Hepatocyte (in vitro differentiated cells): ENCODE results near the gene ZSCAN21. TPM values are rescaled to one million over a fixed set of nuclear protein-coding genes. Genes with fewer than 3 reads are reported as not detected.

Experiments
- DNase-seq: peaks from one replicate; pipeline ENCODE4 v3.0.0-alpha.2; 2016; ENCODE audit warnings: low spot score
- H2AFZ ChIP-seq: fragments of 200-600 bp; sonication (generic); 2 replicates; pipeline ENCODE4 v1.6.0; 2016; ENCODE audit warnings: antibody characterized with exemption, mild to moderate bottlenecking
- H3K27ac ChIP-seq: fragments of 200-600 bp; sonication (generic); 2 replicates; pipeline ENCODE4 v1.5.1; 2016; ENCODE audit warnings: mild to moderate bottlenecking
- H3K27me3 ChIP-seq: fragments of 200-600 bp; sonication (generic); 2 replicates; pipeline ENCODE4 v1.6.1; 2016
- H3K36me3 ChIP-seq: fragments of 200-600 bp; sonication (generic); replicated peaks from 2 replicates; pipeline ENCODE4 v1.5.1; 2016; ENCODE audit warnings: low read depth; ENCODE audit not compliant: insufficient read depth
- H3K4me1 ChIP-seq: fragments of 200-600 bp; sonication (generic); 2 replicates; pipeline ENCODE4 v1.5.1; 2016; ENCODE audit warnings: mild to moderate bottlenecking, moderate library complexity; ENCODE audit not compliant: insufficient read depth
- H3K4me2 ChIP-seq: fragments of 200-600 bp; sonication (generic); 2 replicates; pipeline ENCODE4 v1.6.0; 2016
- H3K4me3 ChIP-seq: fragments of 200-600 bp; sonication (generic); 2 replicates; pipeline ENCODE4 v1.5.1; 2016; ENCODE audit warnings: mild to moderate bottlenecking
- H3K79me2 ChIP-seq: fragments of 200-600 bp; sonication (generic); 2 replicates; pipeline ENCODE4 v1.6.0; 2017; ENCODE audit warnings: mild to moderate bottlenecking
- H3K9me2 ChIP-seq: fragments of 200-600 bp; sonication (generic); replicated peaks from 2 replicates; pipeline ENCODE4 v1.6.0; 2017; ENCODE audit warnings: mild to moderate bottlenecking; ENCODE audit not compliant: insufficient read depth
- H3K9me3 ChIP-seq: fragments of 200-600 bp; sonication (generic); 2 replicates; pipeline ENCODE4 v1.5.1; 2016; ENCODE audit warnings: low read depth, mild to moderate bottlenecking
- H4K20me1 ChIP-seq: fragments of 200-600 bp; sonication (generic); 2 replicates; pipeline ENCODE4 v1.6.0; 2016; ENCODE audit warnings: mild to moderate bottlenecking; ENCODE audit not compliant: insufficient read depth, poor library complexity, severe bottlenecking
- EZH2 ChIP-seq: fragments of 200-600 bp; sonication (generic); IDR thresholded peaks from 2 replicates; pipeline ENCODE4 v1.6.1; 2016; ENCODE audit warnings: antibody characterized with exemption, mild to moderate bottlenecking, borderline replicate concordance
- EZH2phosphoT487 ChIP-seq: fragments of 200-600 bp; sonication (generic); IDR thresholded peaks from one replicate; pipeline ENCODE4 v1.6.1; 2018; ENCODE audit warnings: antibody characterized with exemption, mild to moderate bottlenecking, low read depth, moderate library complexity; ENCODE audit not compliant: unreplicated experiment, severe bottlenecking
- WGBS: methylation state at CpG from one replicate; pipeline ENCODE4 v1.1.6; 2016; ENCODE audit warnings: low lambda C conversion rate; ENCODE audit errors: missing lambda C conversion rate; 5-methylcytosine and 5-hydroxymethylcytosine counted together
- polyA plus RNA-seq: library from polyadenylated mRNA; unstranded; fragments of >200 nt; fragmentation: Nextera tagmentation; extraction: Ambion mirVana; gene quantifications from 2 replicates; pipeline ENCODE4 v1.2.1, GENCODE V29; 2016
- total RNA-seq: library from RNA; depleted of rRNA; stranded (reverse); fragments of >200 nt; gene quantifications from 2 replicates; pipeline ENCODE4 v1.2.3, GENCODE V29; 2014
- TF ChIP-seq, protein P1 (sequence below): fragments of 200-600 bp; sonication (generic); IDR thresholded peaks from 2 replicates; pipeline ENCODE4 v1.5.1; 2016; ENCODE audit warnings: antibody characterized with exemption, mild to moderate bottlenecking; ENCODE audit not compliant: poor library complexity

The ZSCAN21 gene
- total and polyA plus RNA-seq, 2 experiments from 2014 or later = 9.6 to 12.8 TPM

DNA sequence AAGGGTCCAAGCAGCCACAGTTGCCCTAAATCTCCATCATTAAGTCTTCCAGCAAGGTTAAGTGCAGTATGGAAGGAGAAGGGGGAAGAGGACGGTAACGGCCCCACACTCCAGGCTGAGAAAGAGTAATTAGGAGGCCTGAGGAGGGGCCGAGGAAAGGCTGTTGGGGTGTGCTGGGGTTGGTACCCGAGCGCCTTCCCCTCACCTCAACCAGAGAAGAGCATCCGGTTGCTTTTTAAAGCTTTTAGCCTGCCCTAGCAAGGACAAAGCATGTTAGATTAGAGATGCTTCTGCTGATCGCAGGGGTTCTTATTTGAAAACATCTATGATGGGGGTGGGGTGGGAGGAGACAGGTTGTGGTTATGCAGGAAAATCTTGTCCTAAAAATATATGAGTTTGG is 9.0 kb upstream of the ZSCAN21 start:
- Histone ChIP-seq H3K27me3 (no peaks in the 10 kb centered on the region), H3K27ac (no peak overlapping the region), H3K4me1 (peaks cover 3% of the 10 kb centered on the region), H3K4me2 (no peak overlapping the region), H3K9me3 (no peaks in the 10 kb centered on the region), H3K9me2 (no peaks in the 10 kb centered on the region), H2AFZ (no peak overlapping the region), H3K79me2 (peaks cover 8% of the 10 kb centered on the region), H3K36me3 (no peaks in the 10 kb centered on the region), H4K20me1 (no peaks in the 10 kb centered on the region), H3K4me3 (no peak overlapping the region)
- no peak for DNase-seq
- WGBS = 84% methylated on average over 7 of the region's 7 CpGs
- TF ChIP-seq EZH2 (no peak), EZH2phosphoT487 (no peak)
- TF ChIP-seq, protein P1, sequence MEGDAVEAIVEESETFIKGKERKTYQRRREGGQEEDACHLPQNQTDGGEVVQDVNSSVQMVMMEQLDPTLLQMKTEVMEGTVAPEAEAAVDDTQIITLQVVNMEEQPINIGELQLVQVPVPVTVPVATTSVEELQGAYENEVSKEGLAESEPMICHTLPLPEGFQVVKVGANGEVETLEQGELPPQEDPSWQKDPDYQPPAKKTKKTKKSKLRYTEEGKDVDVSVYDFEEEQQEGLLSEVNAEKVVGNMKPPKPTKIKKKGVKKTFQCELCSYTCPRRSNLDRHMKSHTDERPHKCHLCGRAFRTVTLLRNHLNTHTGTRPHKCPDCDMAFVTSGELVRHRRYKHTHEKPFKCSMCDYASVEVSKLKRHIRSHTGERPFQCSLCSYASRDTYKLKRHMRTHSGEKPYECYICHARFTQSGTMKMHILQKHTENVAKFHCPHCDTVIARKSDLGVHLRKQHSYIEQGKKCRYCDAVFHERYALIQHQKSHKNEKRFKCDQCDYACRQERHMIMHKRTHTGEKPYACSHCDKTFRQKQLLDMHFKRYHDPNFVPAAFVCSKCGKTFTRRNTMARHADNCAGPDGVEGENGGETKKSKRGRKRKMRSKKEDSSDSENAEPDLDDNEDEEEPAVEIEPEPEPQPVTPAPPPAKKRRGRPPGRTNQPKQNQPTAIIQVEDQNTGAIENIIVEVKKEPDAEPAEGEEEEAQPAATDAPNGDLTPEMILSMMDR = no peak

DNA sequence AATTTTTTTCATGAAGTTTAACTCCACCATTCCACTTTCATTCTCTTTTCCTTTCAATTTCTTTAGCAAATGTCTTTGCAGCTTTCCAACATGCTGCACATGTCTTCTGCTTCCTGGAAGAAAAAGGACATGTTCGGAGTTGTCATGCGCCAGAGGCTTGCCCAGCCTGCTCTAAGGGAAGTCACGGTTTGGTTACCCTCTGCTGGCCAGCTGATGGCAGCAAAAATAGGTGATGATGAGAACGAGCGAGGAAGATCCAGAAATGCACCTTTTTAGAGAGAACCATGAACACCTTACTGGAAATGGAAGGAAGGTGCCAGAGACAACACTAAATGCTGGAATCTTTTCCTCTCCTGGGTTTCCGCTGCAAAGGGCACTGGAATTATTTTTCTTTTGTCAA is 4.9 kb upstream of the ZSCAN21 start:
- H3K4me3 ChIP-seq = no peak overlapping the region
- TF ChIP-seq EZH2 (no peak), EZH2phosphoT487 (no peak)
- TF ChIP-seq, protein P1 = no peak
- H3K36me3 ChIP-seq = no peaks in the 10 kb centered on the region
- no peaks in the 10 kb centered on the region for H3K4me1 ChIP-seq
- no peaks in the 10 kb centered on the region for H3K9me2 ChIP-seq
- no peaks in the 10 kb centered on the region for H3K79me2 ChIP-seq
- H4K20me1 ChIP-seq = no peaks in the 10 kb centered on the region
- no peak overlapping the region for H2AFZ ChIP-seq
- no peak overlapping the region for H3K27ac ChIP-seq
- no peaks in the 10 kb centered on the region for H3K27me3 ChIP-seq
- H3K4me2 ChIP-seq = no peak overlapping the region
- no peak for DNase-seq
- H3K9me3 ChIP-seq = no peaks in the 10 kb centered on the region
- 81% methylated on average over 6 of the region's 6 CpGs for WGBS

DNA sequence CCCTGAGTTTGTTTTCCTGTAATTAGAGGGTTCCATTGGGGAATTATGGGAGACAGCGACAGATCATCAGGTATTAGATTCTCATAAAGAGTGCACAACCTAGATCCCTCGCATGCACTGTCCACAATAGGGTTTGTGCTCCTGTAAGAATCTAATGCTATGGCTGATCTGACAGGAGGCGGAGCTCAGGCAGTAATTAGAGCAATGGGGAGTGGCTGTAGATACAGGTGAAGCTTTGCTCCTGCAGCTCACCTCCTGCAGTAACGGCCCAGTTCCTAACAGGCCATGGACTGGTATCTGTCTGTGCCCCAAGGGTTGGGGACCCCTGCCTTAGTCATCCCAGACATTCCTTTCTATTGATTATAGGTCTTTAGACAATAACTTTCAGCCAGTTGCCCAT is 894 bp upstream of the ZSCAN21 start:
- H3K9me3 ChIP-seq = no peaks in the 10 kb centered on the region
- no peak overlapping the region for H3K4me3 ChIP-seq
- H3K36me3 ChIP-seq = no peaks in the 10 kb centered on the region
- TF ChIP-seq EZH2 (no peak), EZH2phosphoT487 (no peak)
- TF ChIP-seq, protein P1 = no peak
- no peaks in the 10 kb centered on the region for H3K27me3 ChIP-seq
- no peaks in the 10 kb centered on the region for H3K4me1 ChIP-seq
- no peaks in the 10 kb centered on the region for H3K9me2 ChIP-seq
- 90% methylated on average over 4 of the region's 4 CpGs for WGBS
- peaks cover 22% of the 10 kb centered on the region for H3K79me2 ChIP-seq
- peak overlapping the region; percentile 75 for H3K4me2 ChIP-seq
- DNase-seq = no peak
- no peaks in the 10 kb centered on the region for H4K20me1 ChIP-seq
- no peak overlapping the region for H3K27ac ChIP-seq
- H2AFZ ChIP-seq = peak overlapping the region; percentile 83

DNA sequence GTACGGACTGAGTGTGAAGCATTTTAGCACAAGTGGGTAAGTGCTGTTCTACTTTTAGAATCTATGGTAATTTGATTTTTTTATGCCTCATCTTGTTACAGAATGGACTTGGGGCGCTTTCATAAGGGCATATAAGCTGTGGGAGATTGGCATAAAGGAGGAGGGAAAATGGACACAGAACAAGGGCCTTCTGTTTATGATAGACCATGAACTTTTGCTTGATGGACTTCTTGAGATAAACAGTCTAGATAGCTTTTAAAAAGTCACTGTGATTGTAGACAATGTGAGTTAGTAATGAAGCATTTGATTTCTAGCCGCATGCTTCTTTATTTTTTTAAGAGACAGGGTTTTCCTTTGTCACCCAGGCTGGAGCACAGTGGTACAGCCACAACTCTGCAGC is 2.0 kb downstream of the ZSCAN21 start:
- H3K4me2 ChIP-seq = no peak overlapping the region
- no peaks in the 10 kb centered on the region for H3K9me3 ChIP-seq
- no peaks in the 10 kb centered on the region for H4K20me1 ChIP-seq
- 95% methylated on average over 3 of the region's 3 CpGs for WGBS
- DNase-seq = no peak
- no peaks in the 10 kb centered on the region for H3K4me1 ChIP-seq
- TF ChIP-seq, protein P1 = no peak
- TF ChIP-seq EZH2phosphoT487 (no peak), EZH2 (no peak)
- no peaks in the 10 kb centered on the region for H3K36me3 ChIP-seq
- no peak overlapping the region for H3K27ac ChIP-seq
- H3K27me3 ChIP-seq = no peaks in the 10 kb centered on the region
- H3K79me2 ChIP-seq = peaks cover 30% of the 10 kb centered on the region
- H3K9me2 ChIP-seq = no peaks in the 10 kb centered on the region
- no peak overlapping the region for H3K4me3 ChIP-seq
- H2AFZ ChIP-seq = no peak overlapping the region
